Measurements from ENCODE around the gene HBP1.
"Not testable (repeated sequence)": the region's sequence is repeated elsewhere in the genome, so short reads cannot be mapped to it uniquely, and the experiment has no call there.

The HBP1 gene

GRCh38 chr7:107186240-107186639 is 17.4 kb downstream of the HBP1 start:
- DNase-seq, result no peak

- no peak for DNase-seq
Observed at GRCh38 chr7:107187774-107188173, 19.0 kb downstream of the HBP1 start.

- DNase-seq, result no peak
Observed at GRCh38 chr7:107190090-107190489, 21.3 kb downstream of the HBP1 start.

GRCh38 chr7:107194052-107194451 is 25.2 kb downstream of the HBP1 start:
- DNase-seq, result no peak

- no peak for DNase-seq
Observed at GRCh38 chr7:107196834-107197610, 28.2 kb downstream of the HBP1 start.

DNA sequence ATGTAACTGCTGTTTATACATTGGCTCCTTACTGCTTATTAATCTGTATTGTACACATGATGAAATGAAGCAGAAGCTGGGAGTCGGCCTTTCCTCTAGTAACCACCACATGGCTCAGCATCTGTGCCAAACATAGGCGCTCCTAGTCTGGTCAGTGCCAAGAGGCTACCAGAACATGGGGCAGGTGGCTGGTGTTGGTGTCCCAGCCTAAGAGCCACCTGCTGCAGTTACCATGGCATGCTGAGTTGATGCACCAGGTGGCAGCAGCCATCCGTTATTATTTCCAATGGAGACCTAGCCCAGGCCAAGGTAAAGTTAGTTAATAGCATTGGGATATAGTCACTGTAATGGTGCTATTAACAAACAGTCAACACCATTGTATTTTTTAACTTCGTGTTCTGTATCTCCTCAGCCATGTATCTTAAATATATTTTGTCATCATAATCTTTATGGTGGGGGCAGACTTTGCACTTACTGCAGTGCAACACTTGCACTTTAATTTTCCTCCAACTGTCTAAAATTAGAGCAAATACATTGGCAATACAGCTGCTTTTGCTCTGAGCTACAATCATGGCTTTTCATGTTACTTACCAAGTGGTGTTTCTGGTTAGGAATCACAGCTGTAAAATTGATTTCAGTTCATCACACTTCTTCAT is 33.1 kb downstream of the HBP1 start:
- DNase-seq, result peak; percentile 65 to 68

GRCh38 chr7:107203607-107204006 is 34.8 kb downstream of the HBP1 start:
- DNase-seq, result no peak

DNA sequence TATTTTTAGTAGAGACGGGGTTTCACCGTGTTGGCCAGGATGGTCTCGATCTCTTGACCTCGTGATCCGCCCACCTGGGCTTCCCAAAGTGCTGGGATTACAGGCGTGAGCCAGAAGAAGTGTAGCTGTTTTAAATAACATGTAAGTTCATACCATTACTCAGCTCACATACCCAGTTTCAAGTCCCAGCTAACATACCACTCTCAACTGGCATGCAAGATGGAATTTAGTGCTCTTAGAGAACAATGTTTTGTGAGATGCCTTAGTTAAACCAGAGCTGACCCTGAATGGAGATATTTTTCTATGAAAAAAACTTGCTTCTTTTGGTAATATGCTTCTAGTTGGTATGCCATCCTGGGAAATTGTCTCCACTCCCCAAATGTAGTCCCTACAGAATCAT is 37.3 kb downstream of the HBP1 start:
- no peak for DNase-seq

- no peak for DNase-seq
Observed at GRCh38 chr7:107206706-107207105, 37.9 kb downstream of the HBP1 start.

DNA sequence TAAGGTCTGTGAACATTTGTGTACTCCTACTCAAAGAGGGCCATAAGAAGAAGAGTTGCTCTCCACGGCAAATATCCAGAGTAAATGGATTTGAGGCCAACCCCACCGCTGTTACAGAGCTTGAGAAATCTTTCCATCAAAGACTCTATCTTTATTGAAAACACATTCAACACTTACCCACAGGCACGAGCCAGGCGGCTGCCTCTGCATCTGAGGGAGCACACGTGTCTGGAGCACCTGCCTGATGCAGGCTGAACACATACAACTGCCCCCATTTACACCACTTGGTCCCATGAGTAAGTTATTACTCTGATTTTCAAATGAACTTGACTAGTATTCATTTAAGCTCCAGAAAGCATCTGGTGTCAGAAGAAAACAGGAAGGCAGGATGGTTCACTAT is 38.7 kb downstream of the HBP1 start:
- DNase-seq, result no peak

GRCh38 chr7:107208024-107208521 is 39.3 kb downstream of the HBP1 start:
- DNase-seq, result no peak

DNA sequence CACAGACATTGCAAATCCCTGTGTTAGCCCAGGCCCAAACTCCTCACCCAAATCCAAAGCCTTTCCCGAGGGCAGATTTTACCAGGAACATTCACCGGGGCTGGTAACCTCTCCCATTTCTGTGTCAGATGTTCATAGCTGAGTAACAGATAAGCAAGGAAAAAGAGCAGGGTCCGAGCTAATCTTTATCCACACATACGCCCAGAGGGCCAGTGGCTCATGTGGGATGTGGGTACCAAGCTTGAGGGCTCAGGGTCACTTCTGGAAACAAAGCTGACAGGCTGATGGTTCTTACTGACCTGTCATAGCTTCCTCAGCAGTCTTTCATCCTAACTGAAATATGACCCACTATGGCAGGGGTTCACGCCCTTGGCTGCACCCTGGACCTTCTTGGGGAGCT is 39.8 kb downstream of the HBP1 start:
- DNase-seq, result no peak

DNA sequence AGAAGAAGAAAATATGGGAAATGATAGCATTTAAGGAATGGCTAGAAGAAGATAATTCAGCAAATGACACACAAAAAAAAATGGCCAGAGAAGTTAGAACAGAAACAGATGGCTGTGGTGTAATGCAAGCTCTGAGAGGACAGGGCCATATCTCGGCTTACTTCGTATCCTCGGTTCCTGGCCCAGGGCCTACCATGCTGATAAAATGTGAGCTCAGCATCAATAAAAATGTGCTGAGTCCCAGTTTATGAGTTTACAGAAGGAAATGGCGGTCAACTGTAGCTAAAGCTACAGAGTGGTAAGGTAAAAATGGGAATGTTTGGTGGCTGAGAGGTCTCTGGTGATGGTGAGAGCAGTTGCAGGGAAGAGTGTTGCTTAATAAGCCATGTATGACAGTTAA is 40.8 kb downstream of the HBP1 start:
- no peak for DNase-seq

DNA sequence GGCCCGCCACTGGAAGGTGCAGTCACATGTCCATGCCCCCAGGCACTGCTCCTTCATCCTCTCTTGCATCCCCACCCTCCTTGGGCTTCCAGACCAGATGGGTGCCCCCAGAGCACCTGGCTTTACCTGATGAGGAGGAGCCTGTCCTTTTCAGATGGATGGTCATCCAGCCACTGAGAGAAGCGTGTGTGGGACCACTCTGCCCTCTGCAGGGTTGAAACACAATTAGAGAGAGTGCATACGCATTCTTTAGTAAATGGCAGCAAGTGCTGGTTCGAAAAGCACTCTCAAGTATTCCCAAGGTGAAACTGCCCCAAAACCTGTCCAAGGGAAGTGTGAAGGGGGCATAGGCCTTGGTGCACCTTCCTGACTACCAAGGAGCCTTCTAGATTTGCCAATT is 41.6 kb downstream of the HBP1 start:
- no peak for DNase-seq

GRCh38 chr7:107212725-107213124 is 43.9 kb downstream of the HBP1 start:
- DNase-seq, result no peak

DNA sequence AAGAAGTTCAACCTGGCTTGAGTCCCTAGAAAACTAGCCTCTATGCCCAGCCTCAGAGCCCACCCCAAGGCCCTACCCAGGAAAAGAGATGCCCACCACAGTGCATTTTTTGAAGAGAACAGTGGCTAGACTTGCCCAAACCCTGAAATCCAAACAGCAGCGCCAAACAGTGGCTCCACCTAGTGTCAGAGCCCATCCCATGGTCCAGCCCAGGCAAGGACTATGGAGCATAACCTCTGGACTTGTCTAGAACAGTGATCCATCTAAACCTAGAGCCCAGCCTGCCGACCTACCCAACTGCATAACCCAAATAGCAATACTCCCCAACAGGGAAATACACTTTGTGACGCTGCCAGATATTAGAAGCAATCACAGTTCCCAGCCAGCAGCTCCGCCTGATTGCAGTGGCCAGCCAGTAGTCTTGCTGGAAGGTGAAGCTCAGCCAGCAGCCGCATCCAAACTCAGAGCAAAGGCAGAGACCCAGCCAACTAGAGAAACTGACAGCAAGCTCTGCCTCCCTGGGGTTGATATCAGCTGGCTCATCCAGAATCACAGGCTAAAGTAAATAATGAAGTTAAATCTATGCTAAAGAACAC is 44.5 kb downstream of the HBP1 start:
- no peak for DNase-seq

DNA sequence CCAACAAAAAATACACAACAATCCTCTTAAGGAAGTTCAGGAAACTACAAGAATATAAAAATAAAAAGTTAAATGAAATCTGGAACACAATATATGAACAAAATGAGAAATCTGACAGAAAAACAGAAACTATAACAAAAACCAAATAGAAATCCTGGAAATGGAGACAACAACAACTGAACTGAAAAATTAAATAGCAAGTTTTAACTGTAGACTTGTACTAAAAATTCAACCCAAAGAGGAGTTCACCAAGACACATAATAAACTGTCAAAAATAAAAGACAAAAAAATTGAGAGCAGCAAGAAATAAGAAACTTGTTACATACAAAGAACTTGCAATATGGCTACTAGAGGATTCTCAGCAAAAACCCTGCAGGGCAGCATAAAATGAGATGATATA is 45.1 kb downstream of the HBP1 start:
- DNase-seq, result no peak

- no peak for DNase-seq
Observed at GRCh38 chr7:107219563-107220244, 50.9 kb downstream of the HBP1 start.

DNA sequence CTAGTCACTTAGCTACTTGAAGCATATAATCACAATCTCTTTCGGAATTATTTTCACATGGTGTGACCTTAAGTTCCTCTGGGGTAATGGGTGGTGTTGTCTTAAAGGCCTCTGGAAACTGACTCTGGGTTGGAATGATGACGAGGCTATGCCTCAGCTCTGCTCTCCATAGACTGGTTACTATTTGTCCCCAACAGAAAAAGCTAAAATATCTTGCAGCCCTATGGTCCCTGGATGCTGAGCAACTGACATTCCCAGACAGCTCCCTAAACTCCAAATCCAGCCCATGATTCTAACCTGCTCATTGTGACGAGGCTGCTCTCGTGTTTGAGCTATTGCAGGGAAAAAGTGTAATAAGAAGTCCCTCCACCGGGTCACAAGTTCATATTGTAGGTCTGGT is 51.6 kb downstream of the HBP1 start:
- no peak for DNase-seq

DNA sequence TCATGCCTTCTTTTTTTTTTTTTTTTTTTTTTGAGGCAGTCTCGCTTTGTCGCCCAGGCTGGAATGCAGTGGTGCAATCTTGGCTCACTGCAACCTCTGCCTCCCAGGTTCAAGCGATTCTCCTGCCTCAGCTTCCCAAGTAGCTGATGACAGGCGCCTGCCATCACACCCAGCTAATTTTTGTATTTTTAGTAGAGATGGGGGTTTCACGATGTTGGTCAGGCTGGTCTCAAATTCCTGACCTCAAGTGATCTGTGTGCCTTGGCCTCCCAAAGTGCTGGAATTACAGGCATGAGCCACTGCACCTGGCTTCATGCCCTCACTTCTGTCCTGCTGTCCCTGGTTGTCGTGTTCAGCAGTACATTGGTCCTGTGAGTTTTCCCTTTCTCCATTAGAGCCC is 52.0 kb downstream of the HBP1 start:
- not testable (repeated sequence) for DNase-seq

DNA sequence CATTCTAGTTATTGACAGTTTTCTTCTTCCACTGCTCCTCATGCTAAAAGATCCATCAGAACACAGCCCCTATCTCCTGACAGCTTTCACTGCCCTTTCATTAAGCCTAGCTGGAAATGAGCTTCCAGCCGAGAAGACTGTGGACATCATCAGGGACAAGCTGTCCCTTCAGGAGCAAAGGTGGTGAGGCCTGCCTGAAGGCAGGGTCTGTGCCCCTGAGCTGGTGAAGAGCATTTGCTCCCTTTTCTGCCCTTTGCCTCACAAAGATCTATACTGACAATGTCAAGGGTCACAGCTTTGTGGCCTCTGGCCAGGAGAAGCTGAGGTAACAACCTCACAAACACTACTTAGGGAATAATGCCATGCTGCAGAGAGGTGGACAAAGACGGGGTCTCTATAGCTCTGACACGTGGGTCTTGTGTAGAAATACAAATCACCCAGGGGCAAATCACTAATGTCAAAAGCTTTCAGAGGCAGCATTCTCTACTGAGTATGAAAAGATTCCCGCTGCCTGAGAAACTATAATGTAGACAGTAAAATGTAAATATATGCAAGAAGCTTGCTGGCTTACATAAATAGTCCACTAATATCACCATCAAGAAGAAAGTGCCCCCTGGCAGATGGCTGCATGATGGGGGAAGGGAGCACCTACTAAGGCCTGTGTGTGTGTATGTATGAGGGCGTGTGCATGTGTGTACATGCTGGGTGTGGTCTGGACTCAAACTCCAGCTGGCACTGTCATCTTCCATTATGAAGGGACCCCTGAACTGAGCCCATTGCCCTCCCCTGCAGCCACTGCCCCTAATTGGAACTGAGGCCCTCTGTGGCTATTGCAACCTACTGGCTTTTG is 55.8 kb downstream of the HBP1 start:
- DNase-seq, result no peak

- no peak for DNase-seq
Observed at GRCh38 chr7:107228291-107228690, 59.5 kb downstream of the HBP1 start.

- DNase-seq, result no peak
Observed at GRCh38 chr7:107230334-107230733, 61.5 kb downstream of the HBP1 start.
